ENCODE measurements around the gene GABRG3. TPM values are rescaled to one million over a fixed set of nuclear protein-coding genes. Genes with fewer than 3 reads are reported as not detected.

Gene GABRG3
- total and polyA plus RNA-seq, 2 donors from 2014 or later = not detected

DNA sequence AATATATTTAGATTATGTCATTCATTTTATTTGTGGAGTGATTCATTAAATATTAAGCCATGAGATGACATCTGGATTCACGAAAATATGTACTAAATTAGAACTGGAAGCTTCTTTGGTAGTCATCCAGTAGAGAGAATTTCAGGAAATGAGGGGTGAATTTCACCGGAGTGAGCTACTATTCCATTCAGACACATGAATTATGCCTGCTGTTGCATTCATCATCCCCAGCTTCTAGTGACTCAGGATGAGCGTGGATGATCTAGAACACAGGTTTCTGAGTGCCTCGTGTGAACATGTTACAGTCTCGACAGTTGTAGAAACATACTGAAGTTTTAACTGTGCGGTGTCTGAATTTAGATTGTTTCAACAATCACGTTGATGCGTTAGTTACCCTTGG is 42.9 kb upstream of the GABRG3 start:
- Histone ChIP-seq H3K27me3 (ENCODE audit: control insufficient read depth, insufficient read depth, low read length) (no peaks in the 10 kb centered on the region), H3K4me3 (ENCODE audit: low read length in 3 of 3) (no peak overlapping the region), H3K9me3 (ENCODE audit: control insufficient read depth in 2 of 3, insufficient read depth in 1 of 3, low read length in 3 of 3) (peaks cover 0 to 2% (median 0%) of the 10 kb centered on the region in 3 donors), H3K36me3 (ENCODE audit: control insufficient read depth in 2 of 3, insufficient read depth in 3 of 3, low read length in 3 of 3) (no peaks in the 10 kb centered on the region), H3K4me1 (ENCODE audit: control insufficient read depth in 2 of 3, insufficient read depth in 2 of 3, low read depth in 1 of 3, low read length in 3 of 3) (no peaks in the 10 kb centered on the region), H3K9ac (ENCODE audit: low read length in 3 of 3) (no peak overlapping the region), H3K27ac (ENCODE audit: low read depth in 2 of 2, low read length in 2 of 2) (no peak overlapping the region)
- intact Hi-C loops (cut with DNase I) = no loop called here
- no peak for FAIRE-seq
- TF ChIP-seq, protein P1, sequence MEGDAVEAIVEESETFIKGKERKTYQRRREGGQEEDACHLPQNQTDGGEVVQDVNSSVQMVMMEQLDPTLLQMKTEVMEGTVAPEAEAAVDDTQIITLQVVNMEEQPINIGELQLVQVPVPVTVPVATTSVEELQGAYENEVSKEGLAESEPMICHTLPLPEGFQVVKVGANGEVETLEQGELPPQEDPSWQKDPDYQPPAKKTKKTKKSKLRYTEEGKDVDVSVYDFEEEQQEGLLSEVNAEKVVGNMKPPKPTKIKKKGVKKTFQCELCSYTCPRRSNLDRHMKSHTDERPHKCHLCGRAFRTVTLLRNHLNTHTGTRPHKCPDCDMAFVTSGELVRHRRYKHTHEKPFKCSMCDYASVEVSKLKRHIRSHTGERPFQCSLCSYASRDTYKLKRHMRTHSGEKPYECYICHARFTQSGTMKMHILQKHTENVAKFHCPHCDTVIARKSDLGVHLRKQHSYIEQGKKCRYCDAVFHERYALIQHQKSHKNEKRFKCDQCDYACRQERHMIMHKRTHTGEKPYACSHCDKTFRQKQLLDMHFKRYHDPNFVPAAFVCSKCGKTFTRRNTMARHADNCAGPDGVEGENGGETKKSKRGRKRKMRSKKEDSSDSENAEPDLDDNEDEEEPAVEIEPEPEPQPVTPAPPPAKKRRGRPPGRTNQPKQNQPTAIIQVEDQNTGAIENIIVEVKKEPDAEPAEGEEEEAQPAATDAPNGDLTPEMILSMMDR (IDR thresholded peaks at IDR 0.05; ENCODE audit: borderline replicate concordance, extremely low read depth, insufficient read depth) = no peak
- DNase-seq = no peak

DNA sequence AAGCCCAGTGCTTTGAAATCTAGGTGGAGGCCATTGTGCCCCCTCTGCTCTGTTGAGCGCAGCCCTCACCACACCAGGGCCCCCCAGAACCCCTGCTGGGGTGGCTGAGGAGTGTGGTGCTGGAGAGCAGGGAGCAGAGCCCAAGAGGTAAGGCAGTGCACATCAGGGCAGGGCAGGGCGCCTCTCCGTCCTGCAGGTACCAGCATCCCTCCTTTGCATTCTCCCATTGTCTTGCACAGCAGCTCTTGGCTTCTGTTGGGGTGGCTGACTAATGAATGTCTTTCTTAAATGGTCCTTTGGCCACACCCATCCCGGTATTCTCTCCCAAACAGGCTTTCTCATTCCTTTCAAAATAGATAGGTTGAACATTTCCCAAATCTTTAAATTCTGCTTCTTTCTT is 41.4 kb upstream of the GABRG3 start:
- Histone ChIP-seq H3K27ac (ENCODE audit: low read depth in 2 of 2, low read length in 2 of 2) (no peak overlapping the region), H3K36me3 (ENCODE audit: control insufficient read depth in 2 of 3, insufficient read depth in 3 of 3, low read length in 3 of 3) (no peaks in the 10 kb centered on the region), H3K4me3 (ENCODE audit: low read length in 3 of 3) (no peak overlapping the region), H3K9me3 (ENCODE audit: control insufficient read depth in 2 of 3, insufficient read depth in 1 of 3, low read length in 3 of 3) (no peaks in the 10 kb centered on the region), H3K4me1 (ENCODE audit: control insufficient read depth in 2 of 3, insufficient read depth in 2 of 3, low read depth in 1 of 3, low read length in 3 of 3) (no peaks in the 10 kb centered on the region), H3K9ac (ENCODE audit: low read length in 3 of 3) (no peak overlapping the region), H3K27me3 (ENCODE audit: control insufficient read depth, insufficient read depth, low read length) (no peaks in the 10 kb centered on the region)
- TF ChIP-seq, protein P1 (IDR thresholded peaks at IDR 0.05; ENCODE audit: borderline replicate concordance, extremely low read depth, insufficient read depth) = no peak
- DNase-seq = no peak
- no peak for FAIRE-seq
- intact Hi-C loops (cut with DNase I) = no loop called here

DNA sequence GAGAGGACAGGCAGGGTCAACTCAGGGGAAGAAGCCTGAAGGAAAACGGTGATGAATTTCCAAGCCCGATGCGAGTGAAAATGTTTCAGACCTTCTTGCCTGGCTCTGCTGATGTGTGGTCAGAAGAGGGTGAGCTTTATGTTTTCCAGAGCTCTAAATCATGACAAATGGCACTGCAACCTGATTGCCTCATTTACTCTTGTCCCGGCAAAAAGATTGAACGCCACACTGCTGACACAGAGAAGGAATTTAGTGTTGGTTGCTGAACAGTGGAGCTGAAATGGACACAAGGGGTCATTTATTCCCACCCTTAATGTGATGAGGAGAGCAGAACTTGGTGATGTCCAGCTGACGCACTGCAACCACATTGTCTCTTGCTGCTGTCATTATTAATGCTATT is 36.1 kb upstream of the GABRG3 start:
- no peaks in the 10 kb centered on the region for H3K4me1 ChIP-seq (ENCODE audit: control insufficient read depth in 2 of 3, insufficient read depth in 2 of 3, low read depth in 1 of 3, low read length in 3 of 3)
- no peak overlapping the region for H3K4me3 ChIP-seq (ENCODE audit: low read length in 3 of 3)
- FAIRE-seq (no peak), DNase-seq (no peak)
- TF ChIP-seq, protein P1 (IDR thresholded peaks at IDR 0.05; ENCODE audit: borderline replicate concordance, extremely low read depth, insufficient read depth) = no peak
- H3K27me3 ChIP-seq (ENCODE audit: control insufficient read depth, insufficient read depth, low read length) = no peaks in the 10 kb centered on the region
- intact Hi-C loops (cut with DNase I) = no loop called here
- no peak overlapping the region for H3K9ac ChIP-seq (ENCODE audit: low read length in 3 of 3)
- H3K36me3 ChIP-seq (ENCODE audit: control insufficient read depth in 2 of 3, insufficient read depth in 3 of 3, low read length in 3 of 3) = no peaks in the 10 kb centered on the region
- H3K9me3 ChIP-seq (ENCODE audit: control insufficient read depth in 2 of 3, insufficient read depth in 1 of 3, low read length in 3 of 3) = no peaks in the 10 kb centered on the region
- H3K27ac ChIP-seq (ENCODE audit: low read depth in 2 of 2, low read length in 2 of 2) = no peak overlapping the region

DNA sequence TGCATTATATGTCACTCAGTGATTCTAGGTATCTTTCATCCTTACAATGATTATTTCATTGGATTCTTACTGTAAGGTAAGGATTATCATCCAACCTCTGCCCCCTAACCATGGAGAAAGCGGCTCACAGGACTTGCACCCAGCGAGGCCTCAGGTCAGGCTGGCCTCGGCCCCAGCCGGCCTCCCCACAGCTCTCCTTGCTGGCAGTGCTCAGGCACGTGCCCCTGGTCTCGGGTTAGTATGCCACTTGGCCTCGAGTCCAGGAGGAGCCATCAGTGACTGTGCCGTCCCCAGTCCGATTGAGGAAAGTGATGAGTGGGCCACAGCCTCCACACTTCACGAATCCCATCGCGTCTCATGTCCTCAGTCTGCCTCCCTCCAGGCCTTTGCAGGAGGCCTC is 35.7 kb upstream of the GABRG3 start:
- no peaks in the 10 kb centered on the region for H3K9me3 ChIP-seq (ENCODE audit: control insufficient read depth in 2 of 3, insufficient read depth in 1 of 3, low read length in 3 of 3)
- H3K36me3 ChIP-seq (ENCODE audit: control insufficient read depth in 2 of 3, insufficient read depth in 3 of 3, low read length in 3 of 3) = no peaks in the 10 kb centered on the region
- H3K27me3 ChIP-seq (ENCODE audit: control insufficient read depth, insufficient read depth, low read length) = no peaks in the 10 kb centered on the region
- no peak overlapping the region for H3K9ac ChIP-seq (ENCODE audit: low read length in 3 of 3)
- DNase-seq (no peak), FAIRE-seq (no peak)
- no peak overlapping the region for H3K27ac ChIP-seq (ENCODE audit: low read depth in 2 of 2, low read length in 2 of 2)
- H3K4me1 ChIP-seq (ENCODE audit: control insufficient read depth in 2 of 3, insufficient read depth in 2 of 3, low read depth in 1 of 3, low read length in 3 of 3) = no peaks in the 10 kb centered on the region
- no peak overlapping the region for H3K4me3 ChIP-seq (ENCODE audit: low read length in 3 of 3)
- TF ChIP-seq, protein P1 (IDR thresholded peaks at IDR 0.05; ENCODE audit: borderline replicate concordance, extremely low read depth, insufficient read depth) = no peak
- intact Hi-C loops (cut with DNase I) = no loop called here
